NAMALWA (cell line): ENCODE data around the gene ZNF33A.
"Not testable (repeated sequence)": the region's sequence is repeated elsewhere in the genome, so short reads cannot be mapped to it uniquely, and the experiment has no call there.

Experiments used
- DNase-seq: peaks from one replicate; pipeline ENCODE4 v3.0.0-alpha.2; 2015; ENCODE audit warnings: low spot score

Gene ZNF33A

DNA sequence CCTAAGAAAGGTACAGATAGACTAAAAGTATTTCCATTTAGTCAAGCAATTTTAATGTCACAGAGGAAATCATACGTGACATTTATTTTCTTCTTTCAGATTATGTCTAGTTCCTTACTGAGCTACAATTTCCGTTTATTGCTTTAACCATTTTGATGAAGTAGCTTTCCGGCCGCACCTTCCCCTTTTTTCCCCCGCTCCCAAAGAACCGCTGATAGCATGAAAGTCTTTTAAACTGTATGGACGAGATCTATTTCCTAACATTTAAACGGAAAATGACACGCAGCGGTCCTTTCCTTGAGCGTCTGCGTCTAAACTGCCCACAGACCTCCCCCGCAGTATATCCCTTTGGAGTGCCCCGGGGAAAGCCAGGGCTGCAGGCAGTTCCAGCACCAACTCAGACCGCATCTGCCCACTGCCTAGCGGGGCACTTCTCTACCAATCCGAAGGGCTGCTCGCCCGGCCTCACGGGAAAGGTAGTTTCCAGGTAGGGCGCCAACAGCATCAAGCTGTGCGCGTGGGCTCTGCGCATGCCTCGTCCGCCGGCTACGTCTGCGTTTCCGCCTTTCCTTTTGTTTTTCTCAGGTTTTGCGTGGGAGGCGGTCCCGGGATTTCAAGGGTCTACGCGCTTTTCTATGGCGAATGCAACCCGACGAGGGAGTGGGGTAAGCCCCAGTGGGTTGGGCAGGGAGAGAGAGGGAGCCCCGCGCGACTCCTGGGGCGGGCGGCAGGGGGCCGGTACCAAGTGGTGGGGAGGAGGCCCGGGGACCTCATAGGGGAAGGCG is at the start of gene ZNF33A:
Gene ZNF33A, plus strand, starts transcription at position 557 of the 785 bp plus-strand sequence. CDS start 1,667 bp downstream, outside the sequence.
- peak; percentile 85 for DNase-seq

DNA sequence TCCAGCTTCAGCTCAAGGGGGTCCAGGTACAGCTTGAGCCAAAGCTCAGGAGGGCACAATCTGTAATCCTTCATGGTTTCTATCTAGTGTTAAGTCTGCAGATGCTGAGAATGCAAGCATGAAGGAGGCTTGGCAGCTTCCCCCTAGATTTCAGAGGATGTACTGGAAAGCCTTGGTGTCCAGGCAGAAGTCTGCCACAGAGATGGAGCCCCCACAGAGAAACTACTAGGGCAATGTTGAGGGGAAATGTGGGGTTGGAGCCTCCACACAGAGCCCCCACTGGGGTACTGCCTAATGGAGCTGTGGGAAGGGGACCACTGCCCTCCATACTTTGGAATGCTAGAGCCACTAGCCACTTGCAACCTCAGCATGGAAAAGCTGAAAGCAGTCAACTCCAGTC is 45.5 kb upstream of the ZNF33A start:
- DNase-seq: no peak

DNA sequence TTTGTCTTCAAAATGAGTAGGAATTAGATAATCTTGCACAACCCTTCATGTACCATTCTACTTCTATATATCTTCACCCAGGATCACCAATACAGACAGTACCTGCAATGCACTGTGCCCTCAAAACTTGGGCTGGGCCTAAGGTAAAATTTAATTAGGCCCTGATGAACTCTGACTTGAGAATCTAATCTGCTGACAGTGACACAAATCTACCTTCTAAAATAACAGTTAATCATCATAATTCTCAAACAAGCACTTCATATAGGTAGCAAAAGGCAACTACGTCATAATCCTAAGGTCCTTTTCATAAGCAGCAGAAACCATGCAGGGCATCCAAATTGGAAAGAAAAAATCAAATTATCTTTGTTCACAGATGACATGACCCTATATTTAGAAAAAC is 38.1 kb upstream of the ZNF33A start:
- no peak for DNase-seq

DNA sequence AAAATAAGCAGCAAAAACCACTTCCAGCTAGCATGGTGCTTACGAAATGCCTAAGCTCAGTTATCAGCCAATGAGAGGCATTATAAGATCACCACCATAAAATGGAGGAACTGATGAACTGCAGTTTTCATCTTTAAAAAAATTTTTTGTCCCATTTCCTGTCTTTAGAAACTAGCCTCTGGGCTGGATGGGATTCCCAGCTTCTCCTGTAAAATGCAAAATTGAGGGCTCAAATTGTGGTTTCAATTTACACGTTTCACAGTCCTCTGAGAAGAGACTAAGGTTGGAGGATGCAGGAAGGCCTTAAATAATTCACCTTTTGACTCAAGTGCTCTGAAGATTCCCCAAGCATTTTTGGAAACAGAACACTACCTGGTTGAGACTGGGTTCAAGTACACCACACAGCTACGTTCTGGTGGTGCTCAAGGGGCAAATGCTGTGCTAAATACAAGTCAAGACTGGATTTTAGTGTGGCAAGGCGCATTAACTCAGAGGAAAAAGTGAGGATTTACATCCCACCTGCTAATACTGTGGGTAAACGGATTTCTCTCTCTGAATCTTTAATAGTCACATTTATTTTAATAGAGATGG is 35.0 kb upstream of the ZNF33A start:
- DNase-seq: peak; percentile 31

DNA sequence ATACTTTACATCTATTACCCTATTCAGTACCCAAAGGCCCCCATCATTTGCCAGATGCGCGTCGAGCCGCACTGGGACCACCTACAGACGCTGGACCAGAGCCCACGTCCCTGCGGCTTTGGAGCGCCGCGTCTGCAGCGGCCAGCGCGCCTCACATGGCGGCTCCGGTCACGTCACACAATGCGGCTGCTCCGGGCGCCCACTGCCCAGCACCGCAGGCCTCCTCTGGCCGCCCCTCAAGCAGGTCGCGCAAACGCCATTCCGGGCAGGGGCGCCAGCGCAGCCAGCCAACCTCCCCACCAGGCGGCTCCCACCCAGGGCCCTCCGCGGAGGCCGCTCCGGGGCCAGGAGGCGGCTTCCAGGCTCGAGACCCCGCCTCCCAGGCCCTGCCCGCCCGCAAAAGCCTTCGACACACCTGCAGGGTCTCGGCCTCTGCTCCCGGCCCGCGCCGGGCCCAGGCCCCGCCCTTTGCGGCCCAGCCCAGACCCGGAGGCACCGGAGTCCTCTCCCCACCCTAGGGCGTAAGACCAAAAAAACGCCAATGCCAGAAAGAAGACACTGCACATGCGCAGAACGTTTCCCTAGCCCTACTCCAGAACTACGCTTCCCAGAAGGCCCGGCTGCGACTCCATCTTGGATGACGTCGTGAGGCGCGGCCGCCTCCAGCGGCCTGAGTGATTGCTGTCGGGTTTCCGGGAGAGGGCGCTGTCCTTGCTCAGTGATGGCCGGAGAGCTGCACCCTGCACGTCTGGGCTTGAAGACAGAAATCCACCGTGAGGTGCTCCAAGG is 34.2 kb upstream of the ZNF33A start, which contains the start of gene ZNF25:
Gene ZNF25, minus strand, starts transcription at position 557 of the 789 bp plus-strand sequence. CDS start 4,925 bp downstream, outside the sequence.
- peak; percentile 100 for DNase-seq

DNA sequence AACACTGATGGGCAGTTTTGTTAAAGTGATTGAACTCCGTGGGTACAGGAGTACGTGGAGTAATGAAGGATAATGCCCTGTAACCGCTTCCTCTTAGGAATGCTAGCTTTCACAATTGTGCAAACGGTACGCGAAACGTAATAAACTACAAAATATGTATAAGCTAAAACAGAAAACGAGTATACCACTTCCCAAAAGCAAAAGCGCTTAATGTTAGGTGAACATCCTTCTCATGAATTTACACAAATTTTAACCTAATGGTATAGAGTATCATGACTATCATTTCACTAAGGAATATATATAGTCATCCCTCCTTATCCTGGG is 33.6 kb upstream of the ZNF33A start:
- no peak for DNase-seq

DNA sequence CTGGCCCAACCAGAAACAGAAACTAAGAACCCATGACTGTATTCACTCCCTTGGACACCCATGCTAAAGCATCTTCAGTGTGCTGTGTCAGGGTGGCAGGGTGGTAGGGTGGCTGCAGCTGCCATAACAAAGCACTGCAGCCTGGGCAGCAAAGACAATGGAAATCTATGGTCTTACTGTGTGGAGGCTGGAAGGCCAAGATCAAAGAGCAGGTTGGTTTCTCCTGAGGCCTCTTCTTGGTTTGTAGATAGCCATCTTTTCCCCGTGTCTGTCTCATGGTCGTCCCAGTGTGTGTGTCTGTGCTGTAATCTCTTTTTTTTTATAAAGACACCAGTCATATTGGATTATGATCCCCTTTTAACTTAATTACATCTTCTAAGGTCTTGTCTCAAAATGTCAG is 18.8 kb upstream of the ZNF33A start:
- no peak for DNase-seq

DNA sequence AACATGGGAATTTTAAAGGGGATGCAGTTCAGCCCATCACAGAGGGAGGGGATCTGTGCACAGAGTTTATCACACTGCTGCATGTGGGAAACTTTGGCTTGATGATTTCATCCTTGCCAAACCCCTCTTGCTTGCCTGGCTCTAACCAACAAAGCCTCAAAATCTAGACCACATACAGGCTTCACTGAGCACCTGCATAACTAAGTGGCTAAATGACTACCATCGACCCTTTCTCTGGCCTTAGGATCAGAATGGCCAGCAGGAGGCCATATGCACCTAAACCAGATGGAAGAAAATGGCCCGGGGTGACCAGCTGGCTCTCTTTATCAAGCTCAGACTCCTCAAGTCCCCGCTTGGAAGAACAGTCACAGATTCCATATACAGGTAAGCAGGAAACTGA is 18.4 kb upstream of the ZNF33A start:
- no peak for DNase-seq

DNA sequence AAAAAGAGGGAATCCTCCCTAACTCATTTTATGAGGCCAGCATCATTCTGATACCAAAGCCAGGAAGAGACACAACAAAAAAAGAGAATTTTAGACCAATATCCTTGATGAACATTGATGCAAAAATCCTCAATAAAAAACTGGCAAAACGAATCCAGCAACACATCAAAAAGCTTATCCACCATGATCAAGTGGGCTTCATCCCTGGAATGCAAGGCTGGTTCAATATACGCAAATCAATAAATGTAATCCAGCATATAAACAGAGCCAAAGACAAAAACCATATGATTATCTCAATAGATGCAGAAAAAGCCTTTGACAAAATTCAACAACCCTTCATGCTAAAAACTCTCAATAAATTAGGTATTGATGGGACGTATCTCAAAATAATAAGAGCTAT is 11.6 kb upstream of the ZNF33A start:
- not testable (repeated sequence) for DNase-seq

DNA sequence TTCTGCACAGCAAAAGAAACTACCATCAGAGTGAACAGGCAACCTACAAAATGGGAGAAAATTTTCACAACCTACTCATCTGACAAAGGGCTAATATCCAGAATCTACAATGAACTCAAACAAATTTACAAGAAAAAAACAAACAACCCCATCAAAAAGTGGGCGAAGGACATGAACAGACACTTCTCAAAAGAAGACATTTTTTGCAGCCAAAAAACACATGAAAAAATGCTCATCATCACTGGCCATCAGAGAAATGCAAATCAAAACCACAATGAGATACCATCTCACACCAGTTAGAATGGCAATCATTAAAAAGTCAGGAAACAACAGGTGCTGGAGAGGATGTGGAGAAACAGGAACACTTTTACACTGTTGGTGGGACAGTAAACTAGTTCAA is 10.0 kb upstream of the ZNF33A start:
- DNase-seq: not testable (repeated sequence)

DNA sequence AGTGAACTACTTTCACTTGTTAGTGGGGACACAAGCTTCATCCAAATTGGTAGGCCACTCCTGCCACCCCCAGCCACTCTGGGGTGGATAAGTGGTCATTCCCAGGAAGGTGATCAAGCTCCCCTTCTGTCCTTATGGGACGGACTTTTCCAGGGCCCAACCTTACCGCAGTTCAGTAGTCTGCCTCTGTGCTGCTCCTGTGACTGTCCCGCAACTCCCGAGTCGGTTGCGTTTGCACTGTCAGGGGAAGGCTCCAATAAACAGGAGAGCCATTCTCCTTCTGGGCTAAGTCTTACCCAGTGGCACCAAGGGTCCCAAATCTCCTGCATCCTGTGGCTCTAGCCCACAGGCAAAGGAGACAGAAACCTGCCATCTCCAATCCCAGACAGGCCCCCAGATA is 7.4 kb upstream of the ZNF33A start:
- DNase-seq: no peak

DNA sequence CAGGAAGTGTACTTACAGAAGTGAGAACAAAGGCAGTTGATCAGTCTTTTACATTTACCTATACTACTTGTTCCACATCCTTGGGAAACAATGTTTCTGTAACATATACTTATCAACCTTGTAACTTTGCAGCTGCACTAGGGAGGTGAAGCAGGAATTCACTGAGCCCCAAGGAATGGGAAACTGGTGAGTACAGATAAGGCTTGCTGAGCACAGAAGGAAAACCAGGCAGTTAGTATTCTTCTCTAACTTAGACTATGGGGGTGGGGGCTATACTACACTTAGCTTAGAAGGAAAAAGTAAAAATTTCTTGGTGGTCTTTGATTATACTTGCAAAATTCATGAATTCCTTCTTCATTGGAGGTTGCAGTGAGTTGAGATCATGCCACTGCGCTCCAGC is 6.9 kb upstream of the ZNF33A start:
- DNase-seq: no peak

DNA sequence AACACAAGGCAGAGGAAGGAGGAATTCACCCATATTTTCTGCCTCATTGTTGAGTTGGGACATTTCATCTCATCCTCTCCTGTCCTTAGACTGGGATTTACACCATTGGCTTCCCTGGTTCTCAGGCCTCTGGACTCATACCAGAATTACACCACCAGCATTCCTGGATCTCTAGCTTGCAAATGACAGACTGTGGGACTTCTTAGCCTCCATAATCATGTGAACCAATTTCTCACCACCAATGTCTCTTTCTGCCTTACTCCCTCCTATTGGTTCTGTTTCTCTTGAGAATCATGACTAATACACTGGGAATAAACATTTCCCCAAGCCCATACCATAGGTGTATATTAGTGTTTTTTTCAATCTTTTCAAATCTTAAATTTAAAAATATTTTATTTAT is 2.9 kb upstream of the ZNF33A start:
- no peak for DNase-seq

DNA sequence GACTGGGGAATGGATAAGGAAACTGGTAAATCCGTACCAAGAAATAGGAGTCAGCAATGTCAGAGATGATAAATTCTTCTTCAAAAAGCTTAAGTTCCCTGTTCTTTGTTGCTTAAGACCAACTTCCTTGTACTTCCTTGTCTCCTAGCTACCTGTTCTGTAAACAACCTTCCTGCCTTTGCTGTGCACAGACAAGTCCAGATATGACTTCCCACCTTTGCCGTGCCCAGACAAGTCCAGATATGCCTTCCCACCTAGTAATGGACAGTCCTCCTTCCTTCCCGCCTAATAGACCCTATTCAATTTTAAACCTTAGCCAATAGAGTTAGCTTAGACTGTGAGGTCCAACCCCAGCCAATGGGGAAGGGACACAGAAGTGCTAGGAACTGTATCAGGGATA is 2.5 kb upstream of the ZNF33A start:
- DNase-seq: no peak

DNA sequence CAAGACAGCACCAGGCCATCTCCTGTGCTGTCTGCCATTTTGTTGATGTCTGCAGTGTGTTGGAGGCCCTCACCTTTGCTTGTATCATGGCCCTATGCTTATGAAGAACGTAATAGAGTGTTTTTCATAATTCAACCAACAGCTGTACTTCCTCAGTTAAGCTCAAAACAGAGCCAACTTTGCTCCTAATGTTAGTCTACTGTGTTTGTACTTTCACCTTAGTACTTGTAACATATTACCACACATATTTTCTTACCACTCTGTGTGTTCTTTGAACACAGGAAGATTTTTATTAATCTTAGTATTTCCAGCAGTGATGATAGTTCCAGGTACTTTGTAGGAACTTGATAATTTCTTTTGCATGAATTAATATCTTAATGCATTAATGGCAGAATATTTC is 5.9 kb downstream of the ZNF33A start:
- DNase-seq: no peak

DNA sequence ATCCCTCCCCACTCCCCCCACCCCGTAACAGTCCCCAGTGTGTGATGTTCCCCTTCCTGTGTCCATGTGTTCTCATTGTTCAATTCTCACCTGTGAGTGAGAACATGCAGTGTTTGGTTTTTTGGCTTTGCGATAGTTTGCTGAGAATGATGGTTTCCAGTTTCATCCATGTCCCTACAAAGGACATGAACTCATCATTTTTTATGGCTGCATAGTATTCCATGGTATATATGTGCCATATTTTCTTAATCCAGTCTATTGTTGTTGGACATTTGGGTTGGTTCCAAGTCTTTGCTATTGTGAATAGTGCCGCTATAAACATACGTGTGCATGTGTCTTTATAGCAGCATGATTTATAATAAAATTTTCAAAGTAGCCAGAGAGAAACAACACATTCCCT is 8.6 kb downstream of the ZNF33A start:
- DNase-seq: not testable (repeated sequence)

DNA sequence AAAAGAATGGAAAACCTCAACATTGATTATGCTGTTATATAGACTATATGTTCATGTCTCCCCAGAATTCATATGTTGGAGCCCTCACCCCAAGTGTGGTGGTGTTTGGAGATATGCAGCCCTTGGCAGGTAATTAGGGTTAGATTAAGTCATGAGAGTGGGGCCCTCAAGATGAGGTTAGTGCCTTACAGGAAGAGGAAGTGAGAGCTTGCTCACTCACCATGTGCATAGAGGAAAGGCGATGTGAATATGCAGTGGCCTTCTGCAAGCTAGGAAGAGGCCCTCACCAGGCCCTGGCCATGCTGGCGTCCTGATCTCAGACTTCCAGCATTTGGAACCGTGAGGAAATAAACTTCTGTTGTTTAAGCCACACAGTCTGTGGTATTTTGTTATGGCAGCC is 14.8 kb downstream of the ZNF33A start:
- peak; percentile 53 for DNase-seq

DNA sequence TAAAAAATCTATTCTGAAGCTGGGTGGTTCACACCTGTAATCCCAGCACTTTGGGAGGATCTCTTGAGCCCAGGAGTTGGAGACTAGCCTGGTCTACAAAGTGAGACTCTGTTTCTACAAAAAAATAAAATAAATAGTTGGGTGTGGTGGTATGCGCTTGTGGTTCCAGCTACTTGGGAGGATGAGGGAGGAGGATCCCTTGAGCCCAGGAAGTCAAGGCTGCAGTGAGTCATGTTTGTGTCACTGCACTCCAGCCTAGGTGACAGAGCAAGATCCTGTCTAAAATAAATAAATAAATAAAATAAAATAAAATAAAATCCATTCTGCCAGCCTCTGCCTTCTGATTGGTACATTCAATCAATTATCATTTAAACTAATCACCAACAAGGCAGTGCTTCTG is 17.5 kb downstream of the ZNF33A start:
- DNase-seq: no peak

DNA sequence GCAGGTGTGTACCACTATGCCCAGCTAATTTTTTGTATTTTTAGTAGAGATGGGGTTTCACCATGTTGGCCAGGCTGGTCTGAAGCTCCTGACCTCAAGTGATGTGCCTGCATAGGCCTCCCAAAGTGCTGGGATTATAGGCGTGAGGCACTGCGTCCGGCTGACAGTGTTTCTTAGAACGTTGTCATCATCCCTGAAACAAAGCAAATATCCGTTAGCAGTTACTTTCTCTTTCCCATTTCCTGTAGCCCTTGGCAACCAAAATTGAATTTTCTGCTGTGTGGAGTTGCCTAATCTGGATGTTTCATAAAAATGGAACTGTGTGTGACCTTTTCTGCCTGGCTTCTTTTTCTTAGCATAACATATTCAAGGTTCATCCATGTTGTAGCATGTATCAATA is 22.4 kb downstream of the ZNF33A start:
- no peak for DNase-seq

DNA sequence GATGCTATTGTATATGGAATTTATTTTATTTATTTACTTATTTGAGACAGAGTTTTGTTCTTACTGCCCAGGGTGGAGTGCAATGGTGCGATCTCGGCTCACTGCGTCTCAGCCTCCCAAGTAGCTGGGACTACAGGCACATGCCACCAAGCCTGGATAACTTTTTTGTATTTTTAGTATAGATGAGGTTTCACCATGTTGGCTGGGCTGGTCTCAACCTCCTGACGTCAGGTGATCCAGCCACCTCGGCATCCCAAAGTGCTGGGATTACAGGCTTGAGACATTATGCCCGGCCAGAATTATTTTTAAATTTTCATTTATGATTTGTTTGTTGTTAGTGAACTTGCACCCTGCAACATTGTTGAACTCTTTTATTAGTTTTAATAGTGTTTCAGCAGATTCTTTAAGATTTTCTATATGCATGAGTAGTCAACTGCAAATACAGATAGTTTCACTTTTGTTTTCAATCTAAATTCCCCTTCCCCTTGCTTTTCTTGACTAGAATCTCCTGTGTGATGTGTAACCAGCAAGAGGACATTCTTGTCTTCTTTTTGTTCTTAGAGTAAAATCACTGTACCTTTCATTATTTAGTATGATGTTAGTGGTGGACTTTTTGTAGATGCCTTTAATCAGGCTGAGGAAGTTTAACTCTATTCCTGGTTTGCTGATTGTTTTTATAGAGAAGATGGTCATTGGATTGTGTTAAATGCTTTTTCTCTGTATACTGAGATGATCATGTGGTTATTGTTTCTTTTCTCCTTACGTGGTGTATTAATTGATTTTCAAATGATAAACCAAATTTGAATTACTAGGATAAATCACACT is 27.8 kb downstream of the ZNF33A start:
- DNase-seq: peak; percentile 62

DNA sequence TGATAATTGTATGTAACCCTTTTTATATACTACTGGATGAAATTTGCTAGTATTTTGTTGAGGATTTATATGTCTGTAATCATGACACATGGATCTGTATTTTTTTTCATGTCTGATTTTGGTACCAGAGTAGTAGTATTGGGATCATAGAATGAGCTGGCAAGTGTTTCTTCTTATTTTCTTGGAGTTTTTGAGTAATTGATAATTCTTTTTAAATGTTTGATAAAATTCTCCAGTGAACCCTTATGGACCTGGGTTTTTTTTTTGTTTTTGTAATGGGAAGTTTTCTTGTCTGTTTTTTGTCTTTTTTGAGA is 28.4 kb downstream of the ZNF33A start:
- no peak for DNase-seq

DNA sequence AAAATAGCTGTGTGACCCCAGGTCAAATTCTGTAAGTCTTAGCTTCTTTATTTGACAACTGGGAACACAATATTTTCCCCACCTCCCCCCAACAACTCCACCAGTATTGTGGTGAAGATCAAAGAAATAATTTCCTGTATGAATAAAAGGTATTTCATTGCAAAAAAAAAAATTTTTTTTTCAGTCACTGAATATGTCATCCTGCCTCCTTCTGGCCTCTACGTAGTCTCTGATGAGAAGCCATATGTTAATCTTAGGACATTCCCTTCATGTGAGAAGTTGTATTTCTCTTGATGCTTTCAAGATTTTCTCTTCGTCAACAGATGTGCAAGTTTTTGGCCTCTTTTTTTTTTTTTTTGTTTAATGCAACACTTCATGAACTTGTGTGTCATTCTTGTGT is 33.0 kb downstream of the ZNF33A start:
- DNase-seq: no peak
